IPS-18c (cell line): ENCODE data around the gene PLXDC2.

Experiments used
- H3K4me3 ChIP-seq: 2 replicates; pipeline ENCODE4 v1.7.0; 2013; ENCODE audit warnings: low read depth, mild to moderate bottlenecking, low read length, moderate library complexity; ENCODE audit not compliant: insufficient read depth
- H3K9me3 ChIP-seq: one replicate; pipeline ENCODE4 v1.6.1; 2013; ENCODE audit warnings: mild to moderate bottlenecking, low read length, moderate library complexity; ENCODE audit not compliant: control insufficient read depth, insufficient read depth

The PLXDC2 gene

GRCh38 chr10:20313665-20314064, 497.4 kb downstream of the PLXDC2 start:
- Histone ChIP-seq H3K4me3 (no peak overlapping the region), H3K9me3 (peaks cover 11% of the 10 kb centered on the region)

- Histone ChIP-seq H3K9me3 (peaks cover 11% of the 10 kb centered on the region), H3K4me3 (no peak overlapping the region)
Measured at GRCh38 chr10:20314431-20314830, 498.2 kb downstream of the PLXDC2 start.

DNA sequence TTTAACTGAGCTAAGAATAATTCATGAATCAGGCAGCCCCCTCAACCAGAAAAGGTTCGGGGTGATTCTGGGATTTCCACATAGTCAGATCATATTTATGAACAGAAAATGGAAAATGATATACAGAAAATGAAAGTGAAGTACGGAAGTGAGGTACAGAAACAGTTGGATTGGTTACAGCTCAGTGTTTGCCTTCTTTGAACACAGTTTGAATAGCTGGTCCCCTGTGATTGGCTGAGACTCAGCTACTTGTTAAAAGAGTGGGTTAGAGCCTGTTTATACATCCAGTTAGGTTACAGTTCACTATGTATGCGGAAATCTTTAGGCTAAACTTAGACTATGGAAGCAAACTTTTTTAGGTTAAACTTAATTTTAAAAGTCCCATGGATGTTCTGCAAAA, 511.7 kb downstream of the PLXDC2 start:
- no peaks in the 10 kb centered on the region for H3K9me3 ChIP-seq
- H3K4me3 ChIP-seq = no peak overlapping the region

GRCh38 chr10:20330246-20330645, 514.0 kb downstream of the PLXDC2 start:
- Histone ChIP-seq H3K4me3 (no peak overlapping the region), H3K9me3 (no peaks in the 10 kb centered on the region)

DNA sequence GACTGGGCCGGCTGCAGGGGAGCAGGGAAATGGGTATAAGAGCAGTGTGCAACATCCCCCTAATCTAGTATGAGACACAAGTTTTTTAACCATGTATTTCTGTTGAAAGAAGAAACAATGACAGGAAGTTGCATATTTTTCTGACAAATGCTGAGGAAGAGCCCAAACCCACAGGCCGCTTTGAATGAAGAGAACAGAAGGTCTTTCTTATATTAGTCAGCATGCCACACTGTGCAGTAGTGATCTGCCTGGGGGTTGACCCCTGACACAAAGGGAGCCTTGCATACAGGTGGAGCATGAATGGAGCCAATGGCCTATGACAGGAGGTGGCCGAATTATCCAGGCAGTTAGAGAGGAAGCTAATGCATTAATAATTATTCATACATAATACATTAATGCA, 518.3 kb downstream of the PLXDC2 start:
- Histone ChIP-seq H3K9me3 (peaks cover 2% of the 10 kb centered on the region), H3K4me3 (no peak overlapping the region)
